Prostate gland (tissue), 2 donors: Measurements from ENCODE around the gene H6PD.

Experiments
- CTCF ChIP-seq, 4 experiments: fragments of 200-600 bp in 2 of 4; fragments of 450-650 bp in 2 of 4; sonication (generic) in 2 of 4; IDR thresholded peaks; 1 replicate in 3 of 4; 2 replicates in 1 of 4; pipeline ENCODE4 v1.5.1; 2016 to 2019; ENCODE audit warnings: antibody characterized with exemption in 4 of 4, mild to moderate bottlenecking in 2 of 4, moderate library complexity in 2 of 4
- POLR2A ChIP-seq: fragments of 450-650 bp; IDR thresholded peaks from one replicate; pipeline ENCODE4 v1.6.1; 2016; ENCODE audit warnings: antibody characterized with exemption, mild to moderate bottlenecking

GRCh38 chr1:9312168-9312720, 77.7 kb downstream of the H6PD start:
- TF ChIP-seq CTCF (IDR thresholded peaks at IDR 0.05) (no peak), POLR2A (no peak)
